ENCODE measurements around the gene TSEN2. TPM values are rescaled to one million over a fixed set of nuclear protein-coding genes. Genes with fewer than 3 reads are reported as not detected.
A peak's percentile ranks its signal among the peaks of the same experiment; 100 is the strongest.

The TSEN2 gene
- total RNA-seq, 3 donors from 2014 or later (not counting 1 experiment from before 2014, with no cell fraction given): 4.1 to 11.4 (median 5.7) TPM

- 58% methylated on average over 3 of the region's 3 CpGs for WGBS (ENCODE audit: insufficient coverage)
- H3K4me1 Mint-ChIP-seq: peaks cover 0 to 9% of the 10 kb centered on the region in 2 donors
- peaks cover 28% of the 10 kb centered on the region for H3K36me3 Mint-ChIP-seq
- Histone ChIP-seq H3K27ac (ENCODE audit: low read length) (no peak overlapping the region), H3K36me3 (ENCODE audit: control insufficient read depth, insufficient read depth, low read length) (peaks cover 78% of the 10 kb centered on the region), H3K9me3 (ENCODE audit: control insufficient read depth, insufficient read depth, low read length) (no peaks in the 10 kb centered on the region), H3K4me1 (ENCODE audit: control insufficient read depth, insufficient read depth, low read length) (no peaks in the 10 kb centered on the region), H3K4me3 (ENCODE audit: low read length) (no peak overlapping the region), H3K27me3 (ENCODE audit: control insufficient read depth, insufficient read depth, low read length) (no peaks in the 10 kb centered on the region)
- no peaks in the 10 kb centered on the region for H3K9me3 Mint-ChIP-seq
- ATAC-seq: no peak
- H3K27ac Mint-ChIP-seq: peak overlapping the region; percentile 70 to 85
- no peak for DNase-seq
- intact Hi-C loops (cut with micrococcal nuclease): no loop called here
- TF ChIP-seq CTCF (IDR thresholded peaks at IDR 0.05): no peak
- H3K4me3 Mint-ChIP-seq: no peak overlapping the region
- no peaks in the 10 kb centered on the region for H3K27me3 Mint-ChIP-seq (ENCODE audit: low read depth in 2 of 2)
These were observed 95.6 kb downstream of the TSEN2 start for GRCh38 chr3:12579905-12580304.

- ATAC-seq: no peak
- 97% methylated on average over 4 of the region's 4 CpGs for WGBS (ENCODE audit: insufficient coverage)
- peaks cover 76% of the 10 kb centered on the region for H3K36me3 ChIP-seq (ENCODE audit: control insufficient read depth, insufficient read depth, low read length)
- H3K4me1 Mint-ChIP-seq: peaks cover 0 to 9% of the 10 kb centered on the region in 2 donors
- H3K27ac ChIP-seq (ENCODE audit: low read length): no peak overlapping the region
- H3K9me3 ChIP-seq (ENCODE audit: control insufficient read depth, insufficient read depth, low read length): no peaks in the 10 kb centered on the region
- TF ChIP-seq CTCF (IDR thresholded peaks at IDR 0.05): no peak
- H3K9me3 Mint-ChIP-seq: no peaks in the 10 kb centered on the region
- peak overlapping the region in 1 of 2 donors; percentile 14 for H3K27ac Mint-ChIP-seq
- no peak overlapping the region for H3K4me3 Mint-ChIP-seq
- H3K4me3 ChIP-seq (ENCODE audit: low read length): no peak overlapping the region
- H3K27me3 Mint-ChIP-seq (ENCODE audit: low read depth in 2 of 2): no peaks in the 10 kb centered on the region
- intact Hi-C loops (cut with micrococcal nuclease): no loop called here
- H3K4me1 ChIP-seq (ENCODE audit: control insufficient read depth, insufficient read depth, low read length): no peaks in the 10 kb centered on the region
- no peak for DNase-seq
- H3K36me3 Mint-ChIP-seq: peaks cover 9% of the 10 kb centered on the region
- H3K27me3 ChIP-seq (ENCODE audit: control insufficient read depth, insufficient read depth, low read length): no peaks in the 10 kb centered on the region
These were observed 98.5 kb downstream of the TSEN2 start for GRCh38 chr3:12582730-12583129.

Other genes with a start within 250 kb of the TSEN2 start
- under 1 TPM in 1 of 3 donors, not detected in 2; 0.21 TPM for gene PPARG, start 195.4 kb upstream of the TSEN2 start, total RNA-seq
- gene MKRN2OS, start 61.0 kb downstream of the TSEN2 start, total RNA-seq: not detected
- gene MKRN2, start 72.6 kb downstream of the TSEN2 start, total RNA-seq: 10 to 100 TPM; 23.9 to 31.7 (median 29.4) TPM
- gene RAF1, start 179.6 kb downstream of the TSEN2 start, total RNA-seq: 100 to 1,000 TPM; 142 to 168 (median 156) TPM

Data from natural killer cell (primary cell).